Memory B cell (primary cell): ENCODE data around the gene SLC44A3.
A peak's percentile ranks its signal among the peaks of the same experiment; 100 is the strongest.

Experiments
- ATAC-seq: fragments of 150-1000 bp; cut with Tn5 transposase; 2 replicates; pipeline ENCODE4 v1.10.0; 2021; ENCODE audit warnings: low read depth, mild to moderate bottlenecking, moderate library complexity
- DNase-seq, 2 donors: peaks; one replicate each; pipeline ENCODE4 v3.0.0; 2022; ENCODE audit warnings: low spot score in 2 of 2
- H3K27ac Mint-ChIP-seq: one replicate; pipeline ENCODE4 v1.8.0; 2022; ENCODE audit warnings: mild to moderate bottlenecking, moderate library complexity, mixed read lengths
- H3K27me3 Mint-ChIP-seq: one replicate; pipeline ENCODE4 v1.8.0; 2022; ENCODE audit warnings: mixed read lengths
- H3K36me3 Mint-ChIP-seq: one replicate; pipeline ENCODE4 v1.8.0; 2022; ENCODE audit warnings: mild to moderate bottlenecking, mixed read lengths
- H3K4me1 Mint-ChIP-seq: one replicate; pipeline ENCODE4 v1.8.0; 2022; ENCODE audit warnings: mixed read lengths
- H3K4me3 Mint-ChIP-seq: one replicate; pipeline ENCODE4 v1.8.0; 2022; ENCODE audit warnings: mild to moderate bottlenecking, moderate library complexity, mixed read lengths
- H3K9me3 Mint-ChIP-seq: one replicate; pipeline ENCODE4 v1.8.0; 2022; ENCODE audit warnings: mixed read lengths

The SLC44A3 gene

GRCh38 chr1:94792473-94793295 lies 27.5 kb upstream of the SLC44A3 start:
- Mint-ChIP-seq H3K4me1 (peaks cover 27% of the 10 kb centered on the region), H3K27ac (peak overlapping the region; percentile 56)

GRCh38 chr1:94793296-94793656 lies 26.9 kb upstream of the SLC44A3 start:
- Mint-ChIP-seq H3K27ac (no peak overlapping the region), H3K9me3 (no peaks in the 10 kb centered on the region), H3K4me3 (no peak overlapping the region), H3K4me1 (peaks cover 27% of the 10 kb centered on the region), H3K36me3 (peaks cover 2% of the 10 kb centered on the region), H3K27me3 (no peaks in the 10 kb centered on the region)
- DNase-seq (no peak), ATAC-seq (no peak)

More at GRCh38 chr1:94792473-94793295, 27.5 kb upstream of the SLC44A3 start:
- Mint-ChIP-seq H3K27me3 (no peaks in the 10 kb centered on the region), H3K9me3 (no peaks in the 10 kb centered on the region), H3K36me3 (peaks cover 2% of the 10 kb centered on the region), H3K4me3 (no peak overlapping the region)
- ATAC-seq (peak; percentile 91), DNase-seq (peak in 1 of 2 donors; percentile 14)

GRCh38 chr1:94795434-94795833 lies 24.7 kb upstream of the SLC44A3 start:
- H3K27me3 Mint-ChIP-seq: no peaks in the 10 kb centered on the region
- no peaks in the 10 kb centered on the region for H3K9me3 Mint-ChIP-seq
- H3K4me1 Mint-ChIP-seq: peaks cover 25% of the 10 kb centered on the region
- H3K4me3 Mint-ChIP-seq: peak overlapping the region; percentile 25
- H3K27ac Mint-ChIP-seq: peak overlapping the region; percentile 66
- peaks cover 2% of the 10 kb centered on the region for H3K36me3 Mint-ChIP-seq
- ATAC-seq (peak; percentile 72), DNase-seq (no peak)

GRCh38 chr1:94796266-94796665 lies 23.9 kb upstream of the SLC44A3 start:
- ATAC-seq (no peak), DNase-seq (no peak)
- H3K9me3 Mint-ChIP-seq: no peaks in the 10 kb centered on the region
- H3K4me3 Mint-ChIP-seq: no peak overlapping the region
- peak overlapping the region; percentile 66 for H3K27ac Mint-ChIP-seq
- H3K27me3 Mint-ChIP-seq: no peaks in the 10 kb centered on the region
- H3K4me1 Mint-ChIP-seq: peaks cover 22% of the 10 kb centered on the region
- peaks cover 2% of the 10 kb centered on the region for H3K36me3 Mint-ChIP-seq

GRCh38 chr1:94797291-94797690 lies 22.9 kb upstream of the SLC44A3 start:
- peaks cover 2% of the 10 kb centered on the region for H3K36me3 Mint-ChIP-seq
- no peak overlapping the region for H3K4me3 Mint-ChIP-seq
- H3K4me1 Mint-ChIP-seq: peaks cover 22% of the 10 kb centered on the region
- no peaks in the 10 kb centered on the region for H3K27me3 Mint-ChIP-seq
- DNase-seq (no peak), ATAC-seq (no peak)
- no peak overlapping the region for H3K27ac Mint-ChIP-seq
- H3K9me3 Mint-ChIP-seq: no peaks in the 10 kb centered on the region

- H3K36me3 Mint-ChIP-seq: peaks cover 2% of the 10 kb centered on the region
- no peak for DNase-seq
- H3K27me3 Mint-ChIP-seq: no peaks in the 10 kb centered on the region
- H3K4me3 Mint-ChIP-seq: no peak overlapping the region
- H3K4me1 Mint-ChIP-seq: peaks cover 16% of the 10 kb centered on the region
- H3K9me3 Mint-ChIP-seq: no peaks in the 10 kb centered on the region
- ATAC-seq: no peak
- H3K27ac Mint-ChIP-seq: peak overlapping the region; percentile 0
Measured at GRCh38 chr1:94798054-94798453, 22.1 kb upstream of the SLC44A3 start.

GRCh38 chr1:94798462-94798861 lies 21.7 kb upstream of the SLC44A3 start:
- Mint-ChIP-seq H3K4me1 (peaks cover 14% of the 10 kb centered on the region), H3K4me3 (no peak overlapping the region), H3K36me3 (peaks cover 2% of the 10 kb centered on the region), H3K9me3 (no peaks in the 10 kb centered on the region), H3K27me3 (no peaks in the 10 kb centered on the region), H3K27ac (peak overlapping the region; percentile 0)
- no peak for DNase-seq
- no peak for ATAC-seq

- Mint-ChIP-seq H3K27me3 (no peaks in the 10 kb centered on the region), H3K27ac (no peak overlapping the region), H3K4me3 (no peak overlapping the region), H3K4me1 (peaks cover 13% of the 10 kb centered on the region), H3K9me3 (no peaks in the 10 kb centered on the region), H3K36me3 (peaks cover 2% of the 10 kb centered on the region)
- DNase-seq: no peak
- ATAC-seq: no peak
Measured at GRCh38 chr1:94799206-94799605, 21.0 kb upstream of the SLC44A3 start.

GRCh38 chr1:94801919-94802546 lies 18.1 kb upstream of the SLC44A3 start:
- ATAC-seq (peak; percentile 50), DNase-seq (no peak)
- Mint-ChIP-seq H3K27ac (no peak overlapping the region), H3K4me1 (peaks cover 6% of the 10 kb centered on the region), H3K36me3 (no peaks in the 10 kb centered on the region), H3K4me3 (peak overlapping the region; percentile 3), H3K27me3 (peaks cover 8% of the 10 kb centered on the region), H3K9me3 (no peaks in the 10 kb centered on the region)

GRCh38 chr1:94803106-94803505 lies 17.1 kb upstream of the SLC44A3 start:
- ATAC-seq (no peak), DNase-seq (no peak)
- H3K4me3 Mint-ChIP-seq: no peak overlapping the region
- no peak overlapping the region for H3K27ac Mint-ChIP-seq
- peaks cover 8% of the 10 kb centered on the region for H3K27me3 Mint-ChIP-seq
- peaks cover 6% of the 10 kb centered on the region for H3K4me1 Mint-ChIP-seq
- no peaks in the 10 kb centered on the region for H3K36me3 Mint-ChIP-seq
- no peaks in the 10 kb centered on the region for H3K9me3 Mint-ChIP-seq

GRCh38 chr1:94803517-94804441 lies 16.4 kb upstream of the SLC44A3 start:
- peaks cover 6% of the 10 kb centered on the region for H3K4me1 Mint-ChIP-seq
- H3K27me3 Mint-ChIP-seq: peaks cover 8% of the 10 kb centered on the region
- no peaks in the 10 kb centered on the region for H3K9me3 Mint-ChIP-seq
- no peak overlapping the region for H3K4me3 Mint-ChIP-seq
- ATAC-seq (no peak), DNase-seq (no peak)
- no peak overlapping the region for H3K27ac Mint-ChIP-seq
- H3K36me3 Mint-ChIP-seq: no peaks in the 10 kb centered on the region

GRCh38 chr1:94804442-94804837 lies 15.7 kb upstream of the SLC44A3 start:
- ATAC-seq (no peak), DNase-seq (no peak)
- H3K9me3 Mint-ChIP-seq: no peaks in the 10 kb centered on the region
- peaks cover 6% of the 10 kb centered on the region for H3K4me1 Mint-ChIP-seq
- no peak overlapping the region for H3K27ac Mint-ChIP-seq
- H3K27me3 Mint-ChIP-seq: peaks cover 8% of the 10 kb centered on the region
- H3K4me3 Mint-ChIP-seq: no peak overlapping the region
- H3K36me3 Mint-ChIP-seq: no peaks in the 10 kb centered on the region

- DNase-seq (peak; percentile 50 to 55), ATAC-seq (peak; percentile 67)
- peaks cover 6% of the 10 kb centered on the region for H3K4me1 Mint-ChIP-seq
- H3K36me3 Mint-ChIP-seq: no peaks in the 10 kb centered on the region
- no peak overlapping the region for H3K27ac Mint-ChIP-seq
- H3K4me3 Mint-ChIP-seq: no peak overlapping the region
- H3K9me3 Mint-ChIP-seq: no peaks in the 10 kb centered on the region
- peaks cover 8% of the 10 kb centered on the region for H3K27me3 Mint-ChIP-seq
Measured at GRCh38 chr1:94805912-94806311, 14.2 kb upstream of the SLC44A3 start.

GRCh38 chr1:94806441-94806871 lies 13.7 kb upstream of the SLC44A3 start:
- no peaks in the 10 kb centered on the region for H3K36me3 Mint-ChIP-seq
- peaks cover 6% of the 10 kb centered on the region for H3K4me1 Mint-ChIP-seq
- no peaks in the 10 kb centered on the region for H3K9me3 Mint-ChIP-seq

More at GRCh38 chr1:94806441-94806871, 13.7 kb upstream of the SLC44A3 start:
- ATAC-seq (no peak), DNase-seq (no peak)
- Mint-ChIP-seq H3K27me3 (peaks cover 11% of the 10 kb centered on the region), H3K4me3 (no peak overlapping the region), H3K27ac (no peak overlapping the region)
